CD4-positive, alpha-beta T cell (primary cell): ENCODE results near the gene NIM1K. TPM values are rescaled to one million over a fixed set of nuclear protein-coding genes. Genes with fewer than 3 reads are reported as not detected.
A peak's percentile ranks its signal among the peaks of the same experiment; 100 is the strongest.
"Not testable (repeated sequence)": the region's sequence is repeated elsewhere in the genome, so short reads cannot be mapped to it uniquely, and the experiment has no call there.

ENCODE experiments used
- ATAC-seq: fragments of 200-7000 bp; cut with Tn5 transposase; one replicate; pipeline ENCODE4 v1.10.0; 2022; ENCODE audit warnings: mild to moderate bottlenecking; ENCODE audit not compliant: poor library complexity
- CTCF ChIA-PET: fragments of 350-600 bp; sonication (Branson Sonifier 250); formaldehyde crosslinking; loops from one replicate; lab custom pipeline; 2021; ENCODE audit warnings: antibody characterized with exemption, inconsistent platforms; lab: Charles Lee
- POLR2A ChIA-PET: fragments of 350-600 bp; sonication (Branson Sonifier 250); formaldehyde crosslinking; loops from one replicate; lab custom pipeline; 2021; ENCODE audit warnings: antibody characterized with exemption, inconsistent platforms; lab: Charles Lee
- DNase-seq, 14 experiments: peaks; one replicate each; pipeline ENCODE4 v3.0.0-alpha.2; 2013 to 2020; ENCODE audit warnings: mixed read lengths in 2 of 14
- H3K27ac ChIP-seq, 2 donors: one replicate each; pipeline versions ENCODE4 v1.5.1 to v1.7.0; 2013; ENCODE audit warnings: low read length in 2 of 2, low read depth in 1 of 2, mild to moderate bottlenecking in 1 of 2
- H3K27me3 ChIP-seq, 2 experiments: 1 replicate in 1 of 2; 2 replicates in 1 of 2; pipeline versions ENCODE4 v1.6.1 to v1.7.0; 2013; ENCODE audit warnings: low read length in 2 of 2, control low read depth in 1 of 2, mild to moderate bottlenecking in 1 of 2, moderate library complexity in 1 of 2; ENCODE audit not compliant: insufficient read depth in 2 of 2, control insufficient read depth in 1 of 2
- H3K36me3 ChIP-seq: one replicate; pipeline ENCODE4 v1.6.1; 2013; ENCODE audit warnings: low read length, control low read depth; ENCODE audit not compliant: insufficient read depth
- H3K4me1 ChIP-seq: one replicate; pipeline ENCODE4 v1.6.1; 2013; ENCODE audit warnings: low read length, control low read depth; ENCODE audit not compliant: insufficient read depth
- H3K4me3 ChIP-seq: one replicate; pipeline ENCODE4 v1.5.1; 2013; ENCODE audit warnings: mild to moderate bottlenecking, low read length, moderate library complexity
- H3K9me3 ChIP-seq, 2 experiments: 1 replicate in 1 of 2; 2 replicates in 1 of 2; pipeline versions ENCODE4 v1.6.1 to v1.7.0; 2013; ENCODE audit warnings: low read length in 2 of 2, mild to moderate bottlenecking in 2 of 2, control low read depth in 1 of 2, moderate library complexity in 1 of 2; ENCODE audit not compliant: control insufficient read depth in 1 of 2, insufficient read depth in 1 of 2
- H3K27ac Mint-ChIP-seq: one replicate; pipeline ENCODE4 v1.8.0; 2020; ENCODE audit warnings: mixed read lengths
- H3K27me3 Mint-ChIP-seq: one replicate; pipeline ENCODE4 v1.8.0; 2021; ENCODE audit warnings: mixed read lengths
- H3K36me3 Mint-ChIP-seq: one replicate; pipeline ENCODE4 v1.8.0; 2021; ENCODE audit warnings: low read depth, mixed read lengths
- H3K4me1 Mint-ChIP-seq: one replicate; pipeline ENCODE4 v1.8.0; 2021; ENCODE audit warnings: low read depth, mixed read lengths
- H3K4me3 Mint-ChIP-seq: one replicate; pipeline ENCODE4 v1.8.0; 2020; ENCODE audit warnings: mild to moderate bottlenecking, mixed read lengths
- H3K9me3 Mint-ChIP-seq: one replicate; pipeline ENCODE4 v1.8.0; 2020; ENCODE audit warnings: mixed read lengths
- intact Hi-C, 2 experiments: fragments of 100-400 bp; cut with DNase I in 1 of 2; cut with micrococcal nuclease in 1 of 2; formaldehyde crosslinking; loops; one replicate each; pipeline versions ENCODE4 v1.15.1 to v1.9.0; 2023 to 2025; cut with DNase I, micrococcal nuclease
- total RNA-seq, 174 experiments: library from RNA in 2 of 174; stranded (reverse) in 2 of 174; gene quantifications; one replicate each; pipeline ENCODE4 v1.2.3 and lab custom pipeline; 2021 to 2026
- TF ChIP-seq, protein P1 (sequence below): fragments of 200-600 bp; IDR thresholded peaks from one replicate; pipeline ENCODE4 v1.8.0; 2022; ENCODE audit warnings: antibody characterized with exemption, mild to moderate bottlenecking

Gene NIM1K
- total RNA-seq, 2 experiments from 2014 or later, result 0.08 to 0.44 TPM

DNA sequence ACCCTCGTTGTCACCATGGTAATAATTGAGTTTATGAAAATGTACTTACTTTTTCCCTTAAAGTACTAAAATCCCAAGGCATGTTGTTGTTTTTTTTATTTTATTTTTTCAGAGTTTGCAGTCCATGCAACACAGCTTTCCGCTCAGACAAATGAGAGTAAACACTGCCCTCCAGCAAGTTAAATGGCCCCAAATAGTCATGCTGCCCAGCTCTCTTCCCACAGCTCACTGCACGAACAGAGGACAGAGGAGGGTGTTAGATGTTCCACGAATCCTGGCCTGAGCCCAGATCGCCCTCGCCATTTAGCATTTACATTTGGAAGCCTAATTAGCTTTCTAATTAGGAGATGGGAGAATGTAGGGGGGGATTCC lies 1.9 kb downstream of the NIM1K start:
- H3K4me1 ChIP-seq, result peaks cover 20% of the 10 kb centered on the region
- no peak for DNase-seq
- no peak for ATAC-seq
- H3K27me3 ChIP-seq, result peaks cover 5 to 13% of the 10 kb centered on the region in 2 experiments
- ChIA-PET POLR2A (interaction anchor here (0.8 to 1.2 kb wide), 2 partner anchors 72 to 119 kb away, joined by 3 to 4 read pairs; partner anchors contain the start of gene HMGCS1), CTCF (interaction anchor here (1.2 to 1.4 kb wide), 2 partner anchors 9 to 129 kb away, joined by 3 to 4 read pairs; no protein-coding TSS in a partner anchor)
- no peaks in the 10 kb centered on the region for H3K9me3 Mint-ChIP-seq
- H3K27me3 Mint-ChIP-seq, result peaks cover 37% of the 10 kb centered on the region
- H3K36me3 Mint-ChIP-seq, result peaks cover 6% of the 10 kb centered on the region
- H3K4me3 Mint-ChIP-seq, result peak overlapping the region; percentile 85
- TF ChIP-seq, protein P1, sequence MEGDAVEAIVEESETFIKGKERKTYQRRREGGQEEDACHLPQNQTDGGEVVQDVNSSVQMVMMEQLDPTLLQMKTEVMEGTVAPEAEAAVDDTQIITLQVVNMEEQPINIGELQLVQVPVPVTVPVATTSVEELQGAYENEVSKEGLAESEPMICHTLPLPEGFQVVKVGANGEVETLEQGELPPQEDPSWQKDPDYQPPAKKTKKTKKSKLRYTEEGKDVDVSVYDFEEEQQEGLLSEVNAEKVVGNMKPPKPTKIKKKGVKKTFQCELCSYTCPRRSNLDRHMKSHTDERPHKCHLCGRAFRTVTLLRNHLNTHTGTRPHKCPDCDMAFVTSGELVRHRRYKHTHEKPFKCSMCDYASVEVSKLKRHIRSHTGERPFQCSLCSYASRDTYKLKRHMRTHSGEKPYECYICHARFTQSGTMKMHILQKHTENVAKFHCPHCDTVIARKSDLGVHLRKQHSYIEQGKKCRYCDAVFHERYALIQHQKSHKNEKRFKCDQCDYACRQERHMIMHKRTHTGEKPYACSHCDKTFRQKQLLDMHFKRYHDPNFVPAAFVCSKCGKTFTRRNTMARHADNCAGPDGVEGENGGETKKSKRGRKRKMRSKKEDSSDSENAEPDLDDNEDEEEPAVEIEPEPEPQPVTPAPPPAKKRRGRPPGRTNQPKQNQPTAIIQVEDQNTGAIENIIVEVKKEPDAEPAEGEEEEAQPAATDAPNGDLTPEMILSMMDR, result no peak
- H3K4me1 Mint-ChIP-seq, result peaks cover 32% of the 10 kb centered on the region
- H3K27ac ChIP-seq, result no peak overlapping the region
- intact Hi-C loops, result no loop called here
- H3K9me3 ChIP-seq, result peaks cover 0 to 8% of the 10 kb centered on the region in 2 experiments
- H3K27ac Mint-ChIP-seq, result peak overlapping the region; percentile 56
- H3K4me3 ChIP-seq, result no peak overlapping the region
- H3K36me3 ChIP-seq, result no peaks in the 10 kb centered on the region

DNA sequence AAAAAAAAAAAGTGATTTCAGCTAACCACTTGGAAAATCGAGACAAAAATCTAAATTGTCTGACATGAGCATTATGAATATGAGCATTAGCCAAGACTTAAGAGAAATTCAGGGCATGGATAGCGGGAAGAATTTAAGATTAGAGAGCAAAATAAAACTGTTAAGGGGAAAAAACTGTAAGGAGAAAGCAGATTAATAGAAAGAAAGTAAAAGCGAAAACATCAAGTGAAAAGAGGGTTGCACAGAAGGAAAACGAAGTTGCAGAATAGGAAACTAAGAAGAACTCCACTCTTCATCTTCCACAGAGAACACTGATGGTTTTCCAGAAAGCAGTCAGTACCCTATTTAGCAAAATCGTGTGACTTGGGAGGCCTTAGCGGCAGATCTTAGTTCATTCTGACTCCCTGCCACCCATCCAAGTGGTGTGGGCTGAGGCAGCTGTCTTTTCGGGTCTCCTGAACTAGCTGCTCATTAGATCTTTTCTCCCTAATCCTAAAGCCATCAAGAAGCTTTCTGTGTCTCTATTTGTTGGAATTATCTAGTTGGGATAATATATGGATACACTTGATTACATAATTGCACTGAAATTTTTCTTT lies 3.7 kb downstream of the NIM1K start:
- intact Hi-C loops, result no loop called here
- TF ChIP-seq, protein P1, result no peak
- Mint-ChIP-seq H3K4me1 (peaks cover 31% of the 10 kb centered on the region), H3K4me3 (no peak overlapping the region), H3K9me3 (no peaks in the 10 kb centered on the region), H3K27me3 (peaks cover 34% of the 10 kb centered on the region), H3K27ac (no peak overlapping the region), H3K36me3 (no peaks in the 10 kb centered on the region)
- no peak overlapping the region for H3K27ac ChIP-seq
- peaks cover 0 to 8% of the 10 kb centered on the region in 2 experiments for H3K9me3 ChIP-seq
- H3K4me3 ChIP-seq, result no peak overlapping the region
- DNase-seq, result no peak
- H3K4me1 ChIP-seq, result peaks cover 20% of the 10 kb centered on the region
- ATAC-seq, result no peak
- H3K36me3 ChIP-seq, result no peaks in the 10 kb centered on the region
- CTCF ChIA-PET, result interaction anchor here (1.1 kb wide), 1 partner anchor 75 kb away, joined by 3 read pairs; the partner anchor contains the start of gene ZNF131
- peaks cover 5 to 13% of the 10 kb centered on the region in 2 experiments for H3K27me3 ChIP-seq
- POLR2A ChIA-PET, result no interaction called here

DNA sequence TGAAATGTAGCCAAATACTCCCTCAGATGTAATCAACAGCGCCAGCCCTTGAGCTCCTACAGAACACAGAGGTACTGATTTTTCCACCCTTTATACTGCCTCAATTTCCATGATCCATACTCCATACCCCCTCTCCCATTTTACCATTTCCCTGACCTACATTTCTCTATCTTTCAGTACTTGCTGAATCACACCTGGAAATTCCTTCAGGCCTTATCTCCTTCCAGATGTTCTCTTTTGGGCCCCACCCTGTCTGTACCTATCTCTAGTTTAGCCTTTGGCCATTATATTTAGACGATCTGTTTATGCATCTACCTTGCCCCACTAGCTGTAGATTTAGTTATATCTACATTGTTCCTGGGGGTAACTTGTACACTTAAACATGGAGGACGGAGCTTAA lies 5.5 kb downstream of the NIM1K start:
- Mint-ChIP-seq H3K4me1 (peaks cover 16% of the 10 kb centered on the region), H3K9me3 (no peaks in the 10 kb centered on the region), H3K36me3 (no peaks in the 10 kb centered on the region), H3K4me3 (no peak overlapping the region), H3K27me3 (peaks cover 21% of the 10 kb centered on the region), H3K27ac (no peak overlapping the region)
- Histone ChIP-seq H3K27me3 (peaks cover 2 to 5% of the 10 kb centered on the region in 2 experiments), H3K4me3 (no peak overlapping the region), H3K27ac (no peak overlapping the region), H3K36me3 (no peaks in the 10 kb centered on the region), H3K4me1 (peaks cover 9% of the 10 kb centered on the region), H3K9me3 (no peaks in the 10 kb centered on the region)
- intact Hi-C loops, result no loop called here
- DNase-seq (no peak), ATAC-seq (no peak)
- TF ChIP-seq, protein P1, result no peak
- ChIA-PET CTCF (interaction anchor here (1.2 kb wide), 1 partner anchor 38 kb away, joined by 3 read pairs; no protein-coding TSS in a partner anchor), POLR2A (no interaction called here)

DNA sequence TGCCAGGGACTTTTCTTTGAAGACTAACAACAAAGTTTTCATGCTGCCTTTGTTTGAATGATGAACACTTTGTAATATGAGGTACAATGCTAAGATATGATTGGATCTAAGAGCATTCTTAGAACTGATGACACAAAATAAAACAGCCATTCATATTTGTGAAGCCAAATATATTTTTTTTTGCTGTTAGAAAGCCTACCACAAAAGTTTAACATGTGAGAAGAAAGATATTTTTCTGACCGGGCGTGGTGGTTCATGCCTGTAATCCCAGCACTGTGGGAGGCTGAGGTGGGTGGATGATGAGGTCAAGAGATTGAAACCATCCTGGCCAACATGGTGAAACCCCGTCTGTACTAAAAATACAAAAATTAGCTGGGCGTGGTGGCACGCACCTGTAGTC lies 9.4 kb downstream of the NIM1K start:
- ATAC-seq, H3K4me3 Mint-ChIP-seq, H3K27me3 Mint-ChIP-seq, H3K36me3 Mint-ChIP-seq, intact Hi-C loops, H3K4me3 ChIP-seq, H3K4me1 Mint-ChIP-seq, H3K9me3 Mint-ChIP-seq, H3K27me3 ChIP-seq, POLR2A ChIA-PET, H3K36me3 ChIP-seq, CTCF ChIA-PET, H3K9me3 ChIP-seq, H3K27ac Mint-ChIP-seq, DNase-seq, H3K27ac ChIP-seq, H3K4me1 ChIP-seq: not testable (repeated sequence)
